HG02943 (cell line): ENCODE measurements around the gene EPB41L4A.

Experiments used
- ATAC-seq: cut with Tn5 transposase; IDR thresholded peaks from one replicate; pipeline ENCODE4 v1.9.1; 2021; ENCODE audit warnings: mild to moderate bottlenecking, low read depth, moderate library complexity; ENCODE audit not compliant: unreplicated experiment

The EPB41L4A gene

DNA sequence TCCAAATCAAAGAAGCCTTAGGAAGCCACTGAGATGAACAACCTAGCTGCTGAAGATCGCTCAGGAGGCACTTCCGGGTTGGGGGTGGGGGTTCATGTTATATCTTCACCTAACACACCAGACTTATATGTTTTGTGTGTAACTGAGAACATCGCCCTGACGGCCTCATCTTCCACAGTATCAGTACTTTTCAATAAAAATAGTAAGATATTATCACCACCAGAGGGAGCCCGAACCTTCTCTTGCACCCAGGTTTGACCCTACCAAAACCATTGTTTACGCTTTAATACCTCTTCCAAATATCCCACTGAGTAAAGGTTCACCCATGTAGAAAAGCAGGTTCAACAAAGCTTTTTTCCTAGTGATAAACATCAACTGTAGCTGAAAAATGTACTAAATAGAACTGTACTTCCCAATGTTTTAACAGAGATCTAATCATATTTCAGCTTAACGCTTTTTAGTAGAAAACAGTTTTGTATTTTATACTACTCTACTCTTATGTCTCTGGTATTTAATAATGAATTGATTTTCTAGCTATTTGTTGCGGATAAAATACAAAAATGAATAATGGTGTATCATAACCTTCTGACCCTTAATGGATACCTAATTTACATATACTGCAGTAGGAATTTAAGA, 244.0 kb downstream of the EPB41L4A start:
- ATAC-seq = peak; percentile 77

DNA sequence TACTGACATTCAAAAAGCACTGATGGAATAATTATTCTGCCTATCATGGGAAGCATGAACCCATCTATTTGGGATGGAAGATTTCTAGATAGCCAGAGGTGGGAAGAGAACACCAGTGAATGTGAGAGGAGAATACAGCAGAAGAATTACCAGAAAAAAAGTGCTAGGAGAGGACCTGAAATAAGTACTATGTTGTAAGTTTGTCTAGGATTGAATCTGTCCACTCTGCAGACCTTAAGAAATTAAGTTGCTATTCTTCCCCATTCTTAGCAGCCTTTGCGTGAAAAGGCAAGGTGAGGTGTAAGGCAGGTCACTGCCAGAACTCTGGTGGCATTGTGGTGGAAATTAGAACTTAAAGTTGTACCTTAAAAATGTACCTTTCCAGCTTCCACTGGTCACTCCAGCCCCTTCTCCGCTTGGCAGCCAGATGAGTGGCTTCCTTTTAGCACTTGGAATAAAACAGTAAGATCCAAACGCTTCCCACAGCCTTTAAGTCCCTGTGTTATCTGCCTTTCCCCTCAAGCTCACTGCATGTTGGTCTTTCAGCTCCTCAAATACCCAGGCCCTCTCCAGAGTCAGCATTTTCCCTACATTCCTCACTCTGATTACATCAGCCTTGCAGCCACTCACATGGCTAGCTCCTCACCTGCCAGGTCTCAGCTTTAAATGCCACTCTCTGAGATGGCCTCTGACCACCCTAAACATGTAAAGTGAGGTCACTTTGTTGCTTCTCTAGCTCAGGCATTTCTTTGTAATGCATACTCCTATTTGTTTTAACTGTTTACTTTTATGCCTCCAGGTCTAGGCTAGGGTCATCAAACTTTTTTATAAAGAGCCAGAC, 253.0 kb downstream of the EPB41L4A start:
- ATAC-seq = no peak

DNA sequence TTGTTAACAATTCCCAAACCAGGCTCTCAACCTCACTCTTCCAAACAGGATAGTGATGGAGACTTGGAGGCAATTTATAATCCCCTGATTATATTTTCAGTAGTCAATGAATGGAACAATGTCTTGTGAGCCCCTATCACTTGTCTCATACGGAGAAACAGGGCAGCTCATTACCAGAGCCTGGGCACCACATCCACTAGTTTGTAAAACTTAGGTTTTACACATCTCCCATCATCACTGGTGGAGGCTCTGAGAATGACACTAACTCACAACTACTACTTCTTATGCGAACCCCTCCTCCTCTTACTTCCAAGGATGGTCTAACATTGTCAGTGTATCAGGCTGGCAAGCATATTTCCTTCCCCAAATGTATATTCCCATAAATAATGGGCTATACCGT, 253.7 kb downstream of the EPB41L4A start:
- no peak for ATAC-seq

DNA sequence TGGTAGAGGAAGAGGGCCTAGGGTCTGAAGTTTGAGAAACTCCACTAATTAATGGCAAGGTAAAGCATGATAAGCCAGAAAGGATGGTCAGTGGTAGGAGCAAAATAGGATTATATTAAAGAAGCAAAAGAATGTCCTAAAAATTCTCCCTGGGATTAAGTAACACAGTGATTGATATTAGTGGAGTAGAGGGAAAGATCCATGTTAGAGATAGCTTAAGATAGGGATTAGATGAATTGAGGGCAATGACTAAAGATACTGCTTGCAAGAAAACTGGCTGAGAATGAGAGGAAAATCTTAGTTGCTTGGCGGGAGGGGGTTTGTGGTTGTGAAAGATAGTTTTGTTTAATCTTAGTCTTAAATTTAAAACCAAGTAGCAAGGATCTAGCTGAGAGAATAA, 255.6 kb downstream of the EPB41L4A start:
- no peak for ATAC-seq

DNA sequence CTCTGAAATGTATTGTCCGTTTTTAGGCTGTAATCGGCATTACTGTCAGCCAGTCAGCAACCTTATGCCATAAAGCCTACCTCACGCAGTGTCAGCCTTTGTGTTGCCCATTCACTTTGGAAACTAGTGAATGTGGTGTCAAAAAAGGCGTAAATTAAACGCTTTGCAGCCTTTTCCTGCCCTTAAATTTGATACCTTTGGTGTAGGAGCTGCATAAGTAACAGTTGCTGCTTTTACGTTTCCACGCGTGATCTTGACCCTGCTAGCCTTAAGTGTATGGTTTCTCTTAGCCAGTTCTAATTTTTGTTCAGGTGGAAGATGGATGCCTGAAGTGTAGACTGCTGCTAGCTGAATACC, 257.7 kb downstream of the EPB41L4A start:
- peak; percentile 2 for ATAC-seq

DNA sequence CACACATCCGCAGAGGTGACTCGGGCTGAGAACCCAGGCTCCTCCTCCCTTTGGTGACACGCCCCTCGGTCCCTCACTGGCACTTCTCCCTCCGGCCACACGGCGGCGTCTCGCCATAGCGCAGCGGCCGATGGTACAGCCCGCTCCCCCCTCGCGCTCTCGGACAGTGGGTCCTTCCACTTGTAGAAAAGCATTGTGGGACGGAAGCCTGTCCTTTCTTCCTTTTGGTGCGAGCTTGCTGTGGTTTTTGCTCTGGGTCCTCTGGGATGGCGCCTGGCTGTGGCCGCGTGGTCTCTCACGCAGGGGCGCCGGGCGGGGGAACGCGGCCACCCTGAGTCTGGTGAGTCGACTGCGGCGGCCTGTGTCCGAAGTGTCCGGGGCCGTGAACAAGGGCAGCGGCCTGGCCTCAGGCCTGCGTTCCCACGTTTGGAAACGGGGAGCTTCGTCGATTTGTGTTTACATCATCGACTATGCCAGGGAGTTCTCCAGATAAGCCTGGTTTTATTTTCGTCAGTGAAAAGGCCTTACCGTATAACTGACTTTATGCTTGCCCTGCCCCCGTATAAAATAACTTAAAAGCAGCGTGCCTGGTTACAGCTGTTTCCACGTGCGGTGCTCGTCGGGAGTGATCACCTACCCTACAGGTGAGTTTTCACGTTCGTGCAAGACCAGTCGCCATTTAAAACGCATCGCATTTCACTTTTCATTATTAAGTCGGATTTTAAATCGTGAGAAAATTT, 258.3 kb downstream of the EPB41L4A start:
- ATAC-seq = peak; percentile 99

DNA sequence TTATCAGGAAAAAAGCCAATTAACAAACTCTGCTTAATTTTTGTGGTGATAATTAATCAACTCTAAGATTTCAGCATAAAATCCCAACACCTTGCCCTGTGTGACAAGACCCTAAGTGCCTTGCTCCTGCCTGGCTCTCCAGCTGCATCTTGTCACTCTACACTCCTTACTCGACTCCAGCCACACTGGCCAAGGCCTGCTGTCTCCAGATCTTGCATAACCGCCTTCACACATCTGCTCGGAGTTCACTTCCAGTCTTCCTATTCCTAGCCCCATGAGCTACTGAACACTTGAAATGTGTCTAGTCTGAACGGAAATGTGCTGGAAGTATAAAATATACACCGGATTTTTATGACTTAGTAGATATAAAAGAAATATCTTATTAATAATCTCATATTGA, 259.6 kb downstream of the EPB41L4A start:
- ATAC-seq = no peak

DNA sequence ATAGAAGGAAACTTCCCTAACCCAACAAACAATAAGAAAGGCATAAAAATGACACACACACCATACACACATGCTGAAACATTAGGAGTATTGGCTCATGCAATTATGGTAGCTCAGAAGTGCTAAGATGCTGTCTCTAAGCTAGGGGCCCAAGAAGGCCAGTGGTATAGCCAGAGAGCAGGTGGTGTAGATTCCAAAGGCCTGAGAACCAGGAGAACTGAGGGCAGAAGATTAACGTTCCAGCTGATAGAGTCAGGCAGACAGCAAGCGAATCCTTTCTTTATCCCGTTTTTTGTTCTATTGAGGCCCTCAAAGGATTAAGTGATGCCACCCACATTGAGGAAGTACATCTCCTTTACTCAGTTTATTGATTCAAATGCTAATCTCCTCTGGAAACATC, 262.9 kb downstream of the EPB41L4A start:
- ATAC-seq = no peak

DNA sequence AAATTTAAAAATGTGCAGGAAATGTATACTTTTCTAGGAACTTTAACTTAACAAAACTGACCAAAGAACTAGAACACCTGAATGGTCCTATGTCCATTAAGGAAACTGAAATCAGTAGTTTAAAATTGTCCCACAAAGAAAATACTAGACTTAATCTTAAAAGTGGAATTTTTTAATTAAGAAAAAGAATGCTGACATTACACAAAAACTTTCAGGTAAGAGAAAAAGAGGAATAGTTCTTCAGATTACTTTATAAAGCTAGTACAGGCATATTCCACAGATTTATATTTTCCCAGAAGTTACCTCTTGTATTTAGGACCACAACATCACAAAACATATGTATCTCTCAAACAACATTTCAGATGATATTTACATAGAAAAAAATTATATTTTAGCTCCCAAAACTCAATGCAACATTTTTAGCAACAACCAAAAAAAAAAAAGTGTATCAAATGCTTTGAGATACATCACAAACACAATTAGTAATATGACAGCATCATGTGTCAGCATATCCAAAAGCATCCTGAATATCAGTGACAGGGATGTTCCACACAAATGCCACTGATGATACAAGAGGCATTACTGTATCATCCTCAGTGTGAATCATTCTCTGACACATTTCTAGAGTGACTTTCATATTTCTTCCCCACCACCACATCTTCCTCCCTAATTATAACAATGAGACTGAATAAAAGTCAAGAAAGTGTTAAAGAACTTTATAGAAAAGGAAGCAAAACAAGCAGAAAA, 264.0 kb downstream of the EPB41L4A start:
- ATAC-seq = no peak

DNA sequence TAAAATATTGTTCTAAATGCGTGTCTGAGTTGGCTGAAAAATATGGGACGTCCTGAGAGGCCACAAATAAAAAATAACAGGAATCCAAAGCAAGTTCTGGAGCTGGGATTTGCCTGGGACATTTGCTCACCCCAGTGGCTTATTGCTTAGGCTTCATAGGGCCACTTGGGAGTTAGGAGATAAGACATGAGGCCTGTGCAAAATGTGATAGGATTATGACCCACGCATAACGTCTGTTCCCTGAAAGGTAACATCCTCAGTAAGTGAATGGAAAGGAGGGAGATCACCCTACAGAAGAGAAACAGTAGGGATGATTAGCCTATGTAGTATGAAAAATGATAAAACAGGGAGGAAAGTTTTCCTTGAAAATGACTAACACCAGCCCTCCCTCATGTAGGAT, 269.4 kb downstream of the EPB41L4A start:
- ATAC-seq = no peak

DNA sequence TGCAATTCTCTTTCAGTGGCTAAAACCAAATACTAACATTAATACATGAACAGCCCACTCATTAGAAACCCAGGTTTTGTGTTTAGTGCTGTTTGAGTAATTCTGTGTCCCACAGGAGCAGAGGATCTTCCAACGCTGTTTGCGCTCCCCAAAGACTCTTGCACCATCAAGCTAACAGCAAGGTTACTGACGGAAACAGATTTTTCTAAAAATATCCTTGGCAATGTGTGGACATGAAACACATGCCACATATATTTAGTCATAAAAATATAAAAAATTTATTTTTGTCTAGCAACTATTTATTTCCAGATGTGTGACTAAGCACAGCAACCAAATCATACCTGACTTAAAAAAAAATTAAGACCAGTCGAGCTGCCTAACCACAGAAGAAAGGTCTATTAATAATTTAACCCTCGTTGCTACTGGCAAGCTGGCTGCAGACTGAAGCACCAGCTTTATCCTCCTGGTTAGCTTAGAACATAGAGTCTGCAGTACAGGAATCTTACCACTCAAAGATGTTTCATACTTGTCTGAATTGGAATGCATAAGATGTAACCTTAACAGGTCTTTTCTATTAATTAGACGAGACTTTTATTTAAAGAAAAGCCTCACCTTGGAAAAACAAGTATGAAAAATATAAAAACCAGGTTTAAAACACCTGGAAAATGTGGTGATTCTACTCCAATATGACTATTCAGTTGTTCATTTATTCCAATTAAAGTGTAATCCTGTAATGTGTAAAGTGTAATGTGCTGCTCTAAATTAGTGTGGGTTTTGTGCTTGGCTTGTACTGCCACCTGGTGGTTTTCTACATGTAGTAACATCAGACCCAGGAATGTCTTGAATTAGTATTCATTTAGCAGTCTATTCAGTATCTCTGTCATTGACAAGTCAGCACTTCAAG, 272.5 kb downstream of the EPB41L4A start:
- ATAC-seq = peak; percentile 80

DNA sequence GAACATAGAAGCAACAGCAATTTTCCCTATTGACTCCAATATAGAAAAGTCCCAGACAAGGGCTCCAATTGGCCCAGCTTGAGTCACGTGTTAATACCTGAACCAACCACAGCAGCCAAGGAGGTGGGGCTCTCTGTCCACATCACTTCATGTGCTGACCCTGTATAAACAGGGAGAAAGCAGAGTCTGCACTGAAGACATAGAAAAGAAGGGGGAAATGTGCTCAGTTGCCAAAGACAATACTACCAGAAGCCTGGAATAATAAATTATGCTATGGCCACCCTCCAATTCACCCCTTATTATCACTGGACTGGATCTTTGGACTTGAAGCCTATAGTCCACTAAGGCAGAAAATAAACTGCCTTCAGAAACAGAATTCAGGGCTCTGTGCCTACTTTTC, 275.4 kb downstream of the EPB41L4A start:
- ATAC-seq = no peak

DNA sequence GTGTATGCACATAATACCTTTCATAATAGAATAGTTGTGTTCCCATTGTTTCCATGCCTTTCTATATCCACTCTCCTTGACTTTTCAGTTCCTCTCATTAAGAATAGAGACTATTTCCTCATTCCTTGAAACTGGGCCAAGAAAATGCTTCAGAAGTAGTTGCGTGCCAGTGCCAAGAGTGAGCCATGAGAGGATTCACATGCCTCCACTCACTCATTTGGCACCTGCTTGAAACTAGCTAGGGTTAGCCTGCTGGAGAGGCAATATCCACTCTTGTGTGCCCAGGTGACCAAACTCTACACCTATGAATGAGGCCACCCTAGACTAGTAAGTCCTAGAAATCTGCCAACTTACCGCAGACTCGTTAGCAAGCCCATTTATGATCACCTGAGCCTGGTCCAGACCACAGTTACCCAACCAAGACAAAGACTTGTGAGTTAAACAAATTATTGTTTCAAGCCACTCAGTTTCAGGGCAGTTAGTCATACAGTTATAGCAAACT, 276.3 kb downstream of the EPB41L4A start:
- no peak for ATAC-seq

DNA sequence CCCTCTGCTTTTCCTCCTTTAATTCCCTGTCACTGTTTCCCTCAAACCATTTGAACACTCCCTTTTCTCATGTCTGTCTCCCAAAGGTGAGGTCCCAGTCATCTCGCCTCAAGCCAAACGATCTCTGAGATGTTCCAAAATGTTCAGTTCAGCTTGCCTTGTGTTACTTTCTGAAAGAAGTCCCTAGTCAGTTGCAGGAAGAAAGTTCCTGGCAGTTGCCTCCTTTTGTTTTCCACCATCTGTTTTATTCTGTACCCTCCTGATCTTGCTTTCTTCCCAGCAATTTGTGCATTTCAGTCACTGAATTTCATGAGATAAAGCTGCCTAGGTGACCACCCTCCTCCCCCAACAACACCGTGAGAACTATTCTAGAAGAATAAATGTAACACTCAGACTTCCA, 277.5 kb downstream of the EPB41L4A start:
- no peak for ATAC-seq

DNA sequence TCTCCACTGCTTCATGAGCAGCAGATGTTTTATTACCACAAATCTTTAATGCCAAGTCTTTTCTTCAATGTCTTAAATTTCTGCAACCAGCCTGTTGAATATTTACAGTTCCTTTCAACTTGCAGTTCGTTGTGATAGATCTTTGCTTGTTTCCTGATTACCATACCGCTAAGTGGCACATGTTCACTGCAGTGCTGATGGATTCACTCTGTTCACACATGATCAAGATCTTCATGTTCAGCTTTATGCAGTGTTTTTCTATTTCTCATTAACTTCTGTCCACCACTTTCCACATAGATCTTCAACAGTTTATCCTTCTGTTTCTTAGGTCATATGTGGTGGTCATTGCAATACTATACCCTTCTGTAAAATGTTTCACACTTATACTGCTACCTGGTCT, 280.6 kb downstream of the EPB41L4A start:
- ATAC-seq = no peak

DNA sequence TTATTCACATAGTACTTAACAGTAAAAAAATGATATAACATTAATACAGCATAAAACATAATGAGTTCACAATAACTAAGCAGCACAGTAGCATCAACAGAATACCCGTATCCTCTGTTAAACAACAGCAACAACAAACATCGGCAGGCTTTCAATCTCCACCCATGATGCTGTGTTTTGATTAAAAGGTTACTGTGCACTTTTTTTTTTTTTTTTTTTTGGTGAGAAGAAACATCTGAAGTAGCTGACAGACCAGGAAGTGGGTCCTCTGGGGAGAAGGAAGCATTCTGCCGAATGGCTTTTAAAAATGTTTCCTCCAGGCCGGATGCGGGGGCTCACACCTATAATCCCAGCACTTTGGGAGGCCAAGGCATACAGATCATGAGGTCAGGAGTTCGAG, 282.3 kb downstream of the EPB41L4A start:
- no peak for ATAC-seq

DNA sequence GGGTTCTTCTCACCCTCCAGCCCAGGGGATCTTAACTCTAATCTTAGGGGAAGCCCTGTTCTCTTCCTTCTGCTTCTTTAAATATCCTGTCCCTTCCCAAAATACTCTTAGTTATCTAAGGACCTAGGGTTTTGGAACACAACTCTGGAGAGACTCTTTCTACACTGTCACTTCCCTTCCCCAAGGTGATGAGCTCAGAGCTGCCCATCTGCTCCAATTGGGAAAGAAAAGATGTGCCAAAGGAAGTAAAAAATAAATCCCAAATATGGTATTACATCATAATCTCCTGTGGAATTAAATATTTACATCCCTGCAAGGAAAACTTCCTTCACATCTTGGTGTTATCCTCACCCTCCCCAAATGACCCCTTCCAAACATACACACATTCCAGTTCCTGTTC, 291.2 kb downstream of the EPB41L4A start:
- ATAC-seq = no peak

DNA sequence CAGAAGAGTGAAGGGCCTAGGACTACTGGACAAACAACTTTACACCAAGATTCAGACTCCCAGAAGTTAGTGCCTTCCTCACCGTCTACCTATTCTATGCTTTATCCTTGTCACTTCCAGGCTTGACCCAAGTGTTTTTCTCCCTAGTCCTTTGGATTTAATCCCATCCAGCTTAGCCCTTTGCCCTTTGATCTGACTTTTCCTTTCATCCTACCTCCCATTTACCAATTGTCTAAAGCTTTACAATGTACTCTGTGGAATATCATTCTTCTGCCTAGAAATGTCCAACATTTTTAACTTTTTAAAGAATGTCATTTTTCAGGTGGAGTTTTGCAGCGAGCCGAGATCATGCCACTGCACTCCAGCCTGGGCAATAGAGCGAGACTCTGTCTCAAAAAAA, 292.1 kb downstream of the EPB41L4A start:
- ATAC-seq = no peak

DNA sequence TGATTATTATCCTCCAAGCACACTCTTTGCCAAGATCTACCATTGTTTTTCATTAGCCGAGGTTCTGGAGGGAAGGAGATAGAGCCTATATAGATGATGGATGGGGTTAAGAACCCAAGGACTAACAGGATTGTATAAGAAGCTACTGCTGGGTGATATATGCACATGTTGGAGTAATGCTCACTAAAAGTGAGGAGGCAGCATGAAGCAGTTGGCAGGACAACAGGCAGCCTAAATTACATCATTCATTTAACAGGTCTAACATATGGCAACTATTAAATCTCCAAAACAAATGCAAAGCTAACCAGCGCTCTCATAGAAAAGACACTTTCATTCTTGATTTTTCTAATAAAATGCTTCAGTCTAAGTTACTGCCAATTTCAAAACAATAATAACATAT, 293.2 kb downstream of the EPB41L4A start:
- ATAC-seq = no peak

DNA sequence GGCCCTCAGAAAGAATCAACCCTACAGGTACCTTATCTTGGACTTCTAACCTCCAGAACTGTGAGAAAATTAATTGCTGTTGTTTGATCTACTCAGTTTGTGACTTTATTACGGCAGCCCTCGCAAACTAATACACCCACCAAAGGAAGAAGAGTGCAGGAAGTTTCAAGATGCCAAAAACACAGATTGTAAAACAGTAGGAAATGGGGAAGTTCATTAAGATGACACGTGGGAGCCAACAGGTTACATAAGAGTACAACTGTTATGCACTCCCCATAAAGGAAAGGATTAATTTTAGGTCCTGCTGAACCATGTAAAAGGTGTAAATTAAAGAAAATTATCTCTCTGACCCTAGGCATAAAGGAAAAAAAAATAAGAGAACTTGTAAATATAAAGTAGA, 294.3 kb downstream of the EPB41L4A start:
- no peak for ATAC-seq
